HL-60 (cell line): ENCODE measurements around the gene IRS1.
A peak's percentile ranks its signal among the peaks of the same experiment; 100 is the strongest.

Source experiments
- DNase-seq, 2 experiments: peaks; one replicate each; pipeline ENCODE4 v3.0.0-alpha.2; 2010 to 2020; ENCODE audit warnings: low read depth in 1 of 2, low spot score in 1 of 2
- H3K27ac ChIP-seq: fragments of 250-450 bp; sonication (Bioruptor Pico); replicated peaks from 2 replicates; pipeline ENCODE4 v1.5.1; 2020; ENCODE audit warnings: mild to moderate bottlenecking, moderate library complexity
- H3K27me3 ChIP-seq: fragments of 250-450 bp; sonication (Bioruptor Pico); 2 replicates; pipeline ENCODE4 v1.5.1; 2021; ENCODE audit warnings: mild to moderate bottlenecking, moderate library complexity; ENCODE audit not compliant: insufficient read depth, poor library complexity, severe bottlenecking
- H3K4me3 ChIP-seq: replicated peaks from 2 replicates; pipeline ENCODE4 v1.5.1; 2011; ENCODE audit warnings: mild to moderate bottlenecking, control low read depth, low read length; ENCODE audit not compliant: insufficient read depth
- CTCF ChIP-seq: IDR thresholded peaks from one replicate; pipeline ENCODE4 v1.5.1; 2011; ENCODE audit warnings: low read length, control low read depth, inconsistent platforms; ENCODE audit not compliant: insufficient read depth
- GABPA ChIP-seq: IDR thresholded peaks from 2 replicates; pipeline ENCODE4 v1.6.1; 2012; ENCODE audit warnings: low read depth
- POLR2AphosphoS5 ChIP-seq: IDR thresholded peaks from 2 replicates; pipeline ENCODE4 v1.6.1; 2012; ENCODE audit warnings: low read depth
- SPI1 ChIP-seq: IDR thresholded peaks from 2 replicates; pipeline ENCODE4 v1.6.1; 2012; ENCODE audit warnings: low read depth, mild to moderate bottlenecking, borderline replicate concordance
- TF ChIP-seq, protein P1 (sequence below): IDR thresholded peaks from 2 replicates; pipeline ENCODE4 v1.6.1; 2012; ENCODE audit warnings: low read depth; ENCODE audit not compliant: insufficient replicate concordance

IRS1 gene

GRCh38 chr2:226799976-226800940, 638 bp upstream of the IRS1 start:
- no peak overlapping the region for H3K27ac ChIP-seq
- no peak for DNase-seq

GRCh38 chr2:226798422-226799210, 1.0 kb downstream of the IRS1 start:
- peaks cover 18% of the 10 kb centered on the region for H3K27me3 ChIP-seq
- peak overlapping the region; percentile 7 for H3K27ac ChIP-seq
- H3K4me3 ChIP-seq, result peak overlapping the region; percentile 86
- peak in 1 of 2 experiments; percentile 38 for DNase-seq
- no peak for TF ChIP-seq POLR2AphosphoS5
- TF ChIP-seq, protein P1, sequence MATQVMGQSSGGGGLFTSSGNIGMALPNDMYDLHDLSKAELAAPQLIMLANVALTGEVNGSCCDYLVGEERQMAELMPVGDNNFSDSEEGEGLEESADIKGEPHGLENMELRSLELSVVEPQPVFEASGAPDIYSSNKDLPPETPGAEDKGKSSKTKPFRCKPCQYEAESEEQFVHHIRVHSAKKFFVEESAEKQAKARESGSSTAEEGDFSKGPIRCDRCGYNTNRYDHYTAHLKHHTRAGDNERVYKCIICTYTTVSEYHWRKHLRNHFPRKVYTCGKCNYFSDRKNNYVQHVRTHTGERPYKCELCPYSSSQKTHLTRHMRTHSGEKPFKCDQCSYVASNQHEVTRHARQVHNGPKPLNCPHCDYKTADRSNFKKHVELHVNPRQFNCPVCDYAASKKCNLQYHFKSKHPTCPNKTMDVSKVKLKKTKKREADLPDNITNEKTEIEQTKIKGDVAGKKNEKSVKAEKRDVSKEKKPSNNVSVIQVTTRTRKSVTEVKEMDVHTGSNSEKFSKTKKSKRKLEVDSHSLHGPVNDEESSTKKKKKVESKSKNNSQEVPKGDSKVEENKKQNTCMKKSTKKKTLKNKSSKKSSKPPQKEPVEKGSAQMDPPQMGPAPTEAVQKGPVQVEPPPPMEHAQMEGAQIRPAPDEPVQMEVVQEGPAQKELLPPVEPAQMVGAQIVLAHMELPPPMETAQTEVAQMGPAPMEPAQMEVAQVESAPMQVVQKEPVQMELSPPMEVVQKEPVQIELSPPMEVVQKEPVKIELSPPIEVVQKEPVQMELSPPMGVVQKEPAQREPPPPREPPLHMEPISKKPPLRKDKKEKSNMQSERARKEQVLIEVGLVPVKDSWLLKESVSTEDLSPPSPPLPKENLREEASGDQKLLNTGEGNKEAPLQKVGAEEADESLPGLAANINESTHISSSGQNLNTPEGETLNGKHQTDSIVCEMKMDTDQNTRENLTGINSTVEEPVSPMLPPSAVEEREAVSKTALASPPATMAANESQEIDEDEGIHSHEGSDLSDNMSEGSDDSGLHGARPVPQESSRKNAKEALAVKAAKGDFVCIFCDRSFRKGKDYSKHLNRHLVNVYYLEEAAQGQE, result no peak

More at GRCh38 chr2:226799976-226800940, 638 bp upstream of the IRS1 start:
- TF ChIP-seq SPI1 (no peak), CTCF (no peak), GABPA (no peak), POLR2AphosphoS5 (no peak)
- TF ChIP-seq, protein P1, result no peak
- peak overlapping the region; percentile 86 for H3K4me3 ChIP-seq
- H3K27me3 ChIP-seq, result peaks cover 22% of the 10 kb centered on the region

DNA sequence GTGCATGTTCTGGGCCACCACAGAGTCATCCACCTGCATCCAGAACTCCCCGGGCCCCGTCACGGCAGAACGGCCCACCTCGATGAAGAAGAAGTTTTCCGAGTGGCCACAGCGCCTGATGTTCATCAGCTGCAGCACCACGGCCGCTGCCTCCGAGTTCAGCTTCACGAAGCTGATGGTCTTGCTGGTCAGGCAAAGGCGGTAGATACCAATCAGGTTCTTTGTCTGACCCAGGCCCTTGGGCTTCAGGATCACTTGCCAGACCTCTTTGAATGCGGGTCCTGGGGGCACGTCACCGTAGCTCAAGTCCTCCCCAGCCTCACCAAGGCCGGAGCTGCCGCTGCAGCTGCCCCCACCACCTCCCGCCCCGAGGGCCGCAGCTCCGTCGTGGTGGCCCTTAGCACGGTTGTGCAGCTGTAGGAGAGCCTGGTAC, 1.6 kb downstream of the IRS1 start:
- no peak for TF ChIP-seq POLR2AphosphoS5
- TF ChIP-seq SPI1, result no peak
- no peak for TF ChIP-seq CTCF
- TF ChIP-seq, protein P1, result no peak
- no peak for TF ChIP-seq GABPA
- Histone ChIP-seq H3K4me3 (no peak overlapping the region), H3K27ac (no peak overlapping the region)

More for the DNA sequence above, 1.6 kb downstream of the IRS1 start:
- peaks cover 18% of the 10 kb centered on the region for H3K27me3 ChIP-seq
- DNase-seq, result no peak
